HEK293 (cell line): ENCODE measurements around the gene MLEC.
A peak's percentile ranks its signal among the peaks of the same experiment; 100 is the strongest.

ENCODE experiments used
- BCL6B ChIP-seq: fragments of 450-650 bp; formaldehyde crosslinking; IDR thresholded peaks from 2 replicates; pipeline ENCODE4 v1.5.1; 2017; ENCODE audit warnings: missing biosample characterization, missing genetic modification characterization
- ELK4 ChIP-seq: IDR thresholded peaks from 2 replicates; pipeline ENCODE4 v1.6.1; 2011; ENCODE audit warnings: mild to moderate bottlenecking, low read depth, low read length, borderline replicate concordance
- GFI1B ChIP-seq: fragments of 450-650 bp; formaldehyde crosslinking; IDR thresholded peaks from 2 replicates; pipeline ENCODE4 v1.5.1; 2016; ENCODE audit warnings: missing biosample characterization, missing genetic modification characterization
- HIC1 ChIP-seq: fragments of 450-650 bp; formaldehyde crosslinking; IDR thresholded peaks from 2 replicates; pipeline ENCODE4 v1.5.1; 2016; ENCODE audit warnings: missing biosample characterization, missing genetic modification characterization
- HOXC10 ChIP-seq: sonication (generic); formaldehyde crosslinking; IDR thresholded peaks from 2 replicates; pipeline ENCODE4 v1.8.1; 2023; ENCODE audit warnings: mild to moderate bottlenecking, missing genetic modification reagents
- IKZF3 ChIP-seq: fragments of 450-650 bp; IDR thresholded peaks from 2 replicates; pipeline ENCODE4 v1.5.0; 2018; ENCODE audit warnings: missing biosample characterization, mild to moderate bottlenecking, missing genetic modification characterization, moderate library complexity
- SCRT1 ChIP-seq: fragments of 450-650 bp; formaldehyde crosslinking; IDR thresholded peaks from 2 replicates; pipeline ENCODE4 v1.5.1; 2016; ENCODE audit warnings: missing biosample characterization, missing genetic modification characterization, borderline replicate concordance
- SP3 ChIP-seq: fragments of 450-650 bp; formaldehyde crosslinking; IDR thresholded peaks from 2 replicates; pipeline ENCODE4 v1.5.1; 2016; ENCODE audit warnings: missing biosample characterization, missing genetic modification characterization
- TCF7L2 ChIP-seq: IDR thresholded peaks from 2 replicates; pipeline ENCODE4 v1.6.1; 2011; ENCODE audit warnings: low read depth, mild to moderate bottlenecking, inconsistent platforms, low read length, moderate library complexity, borderline replicate concordance
- TSHZ1 ChIP-seq: fragments of 450-650 bp; formaldehyde crosslinking; IDR thresholded peaks from 2 replicates; pipeline ENCODE4 v1.5.1; 2016; ENCODE audit warnings: missing biosample characterization, missing genetic modification characterization, borderline replicate concordance
- ZBTB1 ChIP-seq: fragments of 450-650 bp; formaldehyde crosslinking; IDR thresholded peaks from 2 replicates; pipeline ENCODE4 v1.5.1; 2016; ENCODE audit warnings: missing biosample characterization, missing genetic modification characterization
- ZBTB20 ChIP-seq: fragments of 450-650 bp; formaldehyde crosslinking; IDR thresholded peaks from 2 replicates; pipeline ENCODE4 v1.5.1; 2016; ENCODE audit warnings: missing biosample characterization, missing genetic modification characterization
- ZFHX2 ChIP-seq: fragments of 450-650 bp; formaldehyde crosslinking; conservative IDR thresholded peaks from 2 replicates; pipeline ENCODE4 v1.5.1; 2016; ENCODE audit warnings: missing biosample characterization, missing genetic modification characterization
- ZFP69B ChIP-seq: fragments of 450-650 bp; formaldehyde crosslinking; IDR thresholded peaks from 2 replicates; pipeline ENCODE4 v1.5.1; 2016; ENCODE audit warnings: missing biosample characterization, missing genetic modification characterization
- ZIC2 ChIP-seq: fragments of 450-650 bp; formaldehyde crosslinking; IDR thresholded peaks from 2 replicates; pipeline ENCODE4 v1.5.1; 2016; ENCODE audit warnings: missing biosample characterization, missing genetic modification characterization
- ZNF146 ChIP-seq: fragments of 450-650 bp; formaldehyde crosslinking; IDR thresholded peaks from 2 replicates; pipeline ENCODE4 v1.5.1; 2016; ENCODE audit warnings: missing biosample characterization, missing genetic modification characterization
- ZNF18 ChIP-seq: fragments of 450-650 bp; formaldehyde crosslinking; IDR thresholded peaks from 2 replicates; pipeline ENCODE4 v1.5.1; 2016; ENCODE audit warnings: missing biosample characterization, missing genetic modification characterization
- ZNF214 ChIP-seq: fragments of 450-650 bp; formaldehyde crosslinking; IDR thresholded peaks from 2 replicates; pipeline ENCODE4 v1.5.1; 2017; ENCODE audit warnings: missing biosample characterization, mild to moderate bottlenecking, missing genetic modification characterization, borderline replicate concordance
- ZNF324 ChIP-seq: fragments of 450-650 bp; formaldehyde crosslinking; IDR thresholded peaks from 2 replicates; pipeline ENCODE4 v1.5.1; 2016; ENCODE audit warnings: missing biosample characterization, missing genetic modification characterization
- ZNF335 ChIP-seq: fragments of 450-650 bp; formaldehyde crosslinking; conservative IDR thresholded peaks from 2 replicates; pipeline ENCODE4 v1.5.1; 2016; ENCODE audit warnings: missing biosample characterization, missing genetic modification characterization
- ZNF354C ChIP-seq: fragments of 450-650 bp; formaldehyde crosslinking; IDR thresholded peaks from 2 replicates; pipeline ENCODE4 v1.5.1; 2016; ENCODE audit warnings: missing biosample characterization, missing genetic modification characterization, low read depth, borderline replicate concordance
- ZNF366 ChIP-seq: fragments of 450-650 bp; formaldehyde crosslinking; conservative IDR thresholded peaks from 2 replicates; pipeline ENCODE4 v1.5.1; 2016; ENCODE audit warnings: missing biosample characterization, missing genetic modification characterization
- ZNF398 ChIP-seq: fragments of 450-650 bp; formaldehyde crosslinking; IDR thresholded peaks from 2 replicates; pipeline ENCODE4 v1.5.1; 2017; ENCODE audit warnings: missing biosample characterization, missing genetic modification characterization
- ZNF529 ChIP-seq: fragments of 450-650 bp; formaldehyde crosslinking; IDR thresholded peaks from 2 replicates; pipeline ENCODE4 v1.5.1; 2017; ENCODE audit warnings: missing genetic modification characterization, missing biosample characterization; ENCODE audit not compliant: insufficient replicate concordance
- ZNF585B ChIP-seq: fragments of 450-650 bp; formaldehyde crosslinking; IDR thresholded peaks from 2 replicates; pipeline ENCODE4 v1.5.1; 2016; ENCODE audit warnings: missing biosample characterization, missing genetic modification characterization
- ZNF677 ChIP-seq: fragments of 450-650 bp; IDR thresholded peaks from 2 replicates; pipeline ENCODE4 v1.5.0; 2018; ENCODE audit warnings: missing biosample characterization, mild to moderate bottlenecking, missing genetic modification characterization, moderate library complexity
- ZNF792 ChIP-seq: fragments of 450-650 bp; formaldehyde crosslinking; IDR thresholded peaks from 2 replicates; pipeline ENCODE4 v1.5.1; 2016; ENCODE audit warnings: missing biosample characterization, missing genetic modification characterization
- ZSCAN30 ChIP-seq: fragments of 450-650 bp; IDR thresholded peaks from 2 replicates; pipeline ENCODE4 v1.5.1; 2018; ENCODE audit warnings: missing biosample characterization, mild to moderate bottlenecking, missing genetic modification characterization, moderate library complexity

MLEC gene

GRCh38 chr12:120639771-120640721 lies 46.9 kb upstream of the MLEC start, which contains the start of gene CABP1 (continued):
- TF ChIP-seq ZNF677 (tag by site-specific recombination) (no peak), SP3 (tag by site-specific recombination) (peak; percentile 63), IKZF3 (tag by site-specific recombination) (no peak), ZNF585B (tag by site-specific recombination) (no peak), ZIC2 (tag by site-specific recombination) (peak; percentile 89), BCL6B (tag by site-specific recombination) (no peak), GFI1B (tag by site-specific recombination) (no peak), ZBTB20 (tag by site-specific recombination) (peak; percentile 85), ZNF214 (tag by site-specific recombination) (no peak), ZBTB1 (tag by site-specific recombination) (no peak), ZNF366 (tag by site-specific recombination) (0 out of 2 replicates have a peak, but pooled peaks have one; percentile 34), HIC1 (tag by site-specific recombination) (no peak), HOXC10 (CRISPR knock-in tag) (no peak), ZNF324 (tag by site-specific recombination) (no peak), TCF7L2 (no peak), ZNF335 (tag by site-specific recombination) (peak; percentile 90), ZFP69B (tag by site-specific recombination) (no peak), ELK4 (no peak), ZNF354C (tag by site-specific recombination) (no peak), SCRT1 (no peak), ZSCAN30 (tag by site-specific recombination) (0 out of 2 replicates have a peak, but pooled peaks have one; percentile 41), ZFHX2 (tag by site-specific recombination) (no peak), ZNF792 (tag by site-specific recombination) (no peak), ZNF18 (tag by site-specific recombination) (no peak), TSHZ1 (tag by site-specific recombination) (no peak), ZNF529 (no peak), ZNF398 (tag by site-specific recombination) (0 out of 2 replicates have a peak, but pooled peaks have one; percentile 28), ZNF146 (tag by site-specific recombination) (no peak)
